Aorta (tissue), 5 donors: Measurements from ENCODE around the gene PAPPA. TPM values are rescaled to one million over a fixed set of nuclear protein-coding genes. Genes with fewer than 3 reads are reported as not detected.

ENCODE experiments used
- ATAC-seq: fragments of 200-7000 bp; cut with Tn5 transposase; one replicate; pipeline ENCODE4 v1.9.1; 2022; ENCODE audit warnings: moderate library complexity; ENCODE audit not compliant: low FRiP score
- DNase-seq, 2 donors: peaks; one replicate each; pipeline ENCODE4 v3.0.0-alpha.2; 2020
- H3K27ac ChIP-seq, 2 donors: one replicate each; pipeline ENCODE4 v1.5.1; 2013; ENCODE audit warnings: low read length in 2 of 2, mild to moderate bottlenecking in 2 of 2, moderate library complexity in 2 of 2, control low read depth in 1 of 2, inconsistent platforms in 1 of 2, low read depth in 1 of 2
- H3K27me3 ChIP-seq, 2 donors: one replicate each; pipeline ENCODE4 v1.6.1; 2013; ENCODE audit warnings: control low read depth in 1 of 2, low read length in 1 of 2, mild to moderate bottlenecking in 1 of 2, moderate library complexity in 1 of 2; ENCODE audit not compliant: insufficient read depth in 2 of 2, control insufficient read depth in 1 of 2
- H3K36me3 ChIP-seq, 2 donors: one replicate each; pipeline ENCODE4 v1.6.1; 2013; ENCODE audit warnings: control low read depth in 1 of 2, low read length in 1 of 2, mild to moderate bottlenecking in 1 of 2; ENCODE audit not compliant: insufficient read depth in 2 of 2, control insufficient read depth in 1 of 2
- H3K4me1 ChIP-seq, 2 donors: one replicate each; pipeline ENCODE4 v1.6.1; 2013; ENCODE audit warnings: low read length in 2 of 2, control low read depth in 1 of 2, mild to moderate bottlenecking in 1 of 2, moderate library complexity in 1 of 2; ENCODE audit not compliant: insufficient read depth in 2 of 2, control insufficient read depth in 1 of 2
- H3K4me3 ChIP-seq, 2 donors: one replicate each; pipeline ENCODE4 v1.5.1; 2013; ENCODE audit warnings: low read length in 2 of 2, control low read depth in 1 of 2, mild to moderate bottlenecking in 1 of 2
- H3K9me3 ChIP-seq: one replicate; pipeline ENCODE4 v1.6.1; 2013; ENCODE audit warnings: mild to moderate bottlenecking, low read length; ENCODE audit not compliant: control insufficient read depth
- WGBS, 2 donors: extraction: QIAGEN DNeasy Blood & Tissue Kit; methylation state at CpG; one replicate each; pipeline ENCODE4 v1.1.7; 2013; 5-methylcytosine and 5-hydroxymethylcytosine counted together
- intact Hi-C, 2 donors: fragments of 100-400 bp; cut with DNase I; formaldehyde crosslinking; loops; one replicate each; pipeline versions ENCODE4 v1.14.2 to v1.15.0; 2022
- polyA plus RNA-seq, 2 donors: library from polyadenylated mRNA; stranded (reverse); fragments of 200-250 nt; gene quantifications; one replicate each; pipeline ENCODE4 v1.2.3, GENCODE V29; 2013
- total RNA-seq, 2 donors: library from RNA; stranded (reverse); fragmentation: NEBNext Ultra II Directional; extraction: Animal tissue kit (Norgen Biotek cat#: 25700); gene quantifications; one replicate each; pipeline ENCODE4 v1.2.1, GENCODE V29; 2021
- donor health status: healthy with polysubstance abuse.
- donor health status: Bipolar disorder and iron deficiency.
- donor health status: DM: no; HTN: no; CAD: no.
- donor health status: DM: no; HTN: no; CAD: no.
- donor health status: DM: yes; HTN: yes; CAD: no.

PAPPA gene
- total and polyA plus RNA-seq, 4 donors = 0.50 to 16.6 (median 7.3) TPM

GRCh38 chr9:116156621-116157314 is 3.2 kb downstream of the PAPPA start:
- Histone ChIP-seq H3K36me3 (no peaks in the 10 kb centered on the region), H3K27ac (peak overlapping the region; percentile 28 to 78), H3K27me3 (no peaks in the 10 kb centered on the region), H3K9me3 (no peaks in the 10 kb centered on the region), H3K4me3 (peak overlapping the region; percentile 0 to 25), H3K4me1 (no peaks in the 10 kb centered on the region)
- peak; percentile 71 for ATAC-seq
- DNase-seq = peak; percentile 74 to 84
- intact Hi-C loops = loop anchor here (5.0 to 10.0 kb wide), 3 partner anchors 462 to 564 kb away; no protein-coding TSS in a partner anchor
- WGBS, 2 donors = 0 to 1% methylated on average over 24 of the region's 24 CpGs

- H3K4me3 ChIP-seq = no peak overlapping the region
Observed at GRCh38 chr9:116157436-116158138, 4.0 kb downstream of the PAPPA start.

GRCh38 chr9:116160676-116161571 is 7.3 kb downstream of the PAPPA start:
- H3K27ac ChIP-seq = no peak overlapping the region
- intact Hi-C loops = no loop called here
- H3K36me3 ChIP-seq = no peaks in the 10 kb centered on the region
- 80 to 85% methylated on average over 9 of the region's 9 CpGs for WGBS, 2 donors
- H3K9me3 ChIP-seq = no peaks in the 10 kb centered on the region
- H3K4me1 ChIP-seq = no peaks in the 10 kb centered on the region
- ATAC-seq (no peak), DNase-seq (no peak)
- H3K27me3 ChIP-seq = no peaks in the 10 kb centered on the region
- no peak overlapping the region for H3K4me3 ChIP-seq

More at GRCh38 chr9:116157436-116158138, 4.0 kb downstream of the PAPPA start:
- Histone ChIP-seq H3K9me3 (no peaks in the 10 kb centered on the region), H3K4me1 (no peaks in the 10 kb centered on the region), H3K27ac (peak overlapping the region in 1 of 2 donors; percentile 33), H3K36me3 (no peaks in the 10 kb centered on the region), H3K27me3 (no peaks in the 10 kb centered on the region)
- ATAC-seq (peak; percentile 31), DNase-seq (no peak)
- intact Hi-C loops = loop anchor here (5.0 to 10.0 kb wide), 3 partner anchors 463 to 565 kb away; no protein-coding TSS in a partner anchor
- WGBS, 2 donors = 28 to 33% methylated on average over 6 of the region's 6 CpGs

- Histone ChIP-seq H3K4me1 (no peaks in the 10 kb centered on the region), H3K4me3 (no peak overlapping the region), H3K36me3 (no peaks in the 10 kb centered on the region), H3K27me3 (no peaks in the 10 kb centered on the region), H3K9me3 (no peaks in the 10 kb centered on the region), H3K27ac (no peak overlapping the region)
- WGBS, 2 donors = 61 to 67% methylated on average over 5 of the region's 5 CpGs
- ATAC-seq (no peak), DNase-seq (no peak)
- intact Hi-C loops = no loop called here
Observed at GRCh38 chr9:116162241-116162781, 8.7 kb downstream of the PAPPA start.

- Histone ChIP-seq H3K4me1 (no peaks in the 10 kb centered on the region), H3K36me3 (no peaks in the 10 kb centered on the region), H3K27me3 (no peaks in the 10 kb centered on the region), H3K9me3 (no peaks in the 10 kb centered on the region), H3K27ac (no peak overlapping the region), H3K4me3 (no peak overlapping the region)
- 89 to 93% methylated on average over 2 of the region's 2 CpGs for WGBS, 2 donors
- no peak for ATAC-seq
- intact Hi-C loops = no loop called here
- no peak for DNase-seq
Observed at GRCh38 chr9:116163293-116164055, 9.9 kb downstream of the PAPPA start.

GRCh38 chr9:116165912-116166311 is 12.3 kb downstream of the PAPPA start:
- Histone ChIP-seq H3K27me3 (no peaks in the 10 kb centered on the region), H3K9me3 (no peaks in the 10 kb centered on the region), H3K4me3 (no peak overlapping the region), H3K36me3 (no peaks in the 10 kb centered on the region), H3K27ac (no peak overlapping the region), H3K4me1 (no peaks in the 10 kb centered on the region)
- intact Hi-C loops = no loop called here
- no peak for ATAC-seq
- 89 to 94% methylated on average over 2 of the region's 2 CpGs for WGBS, 2 donors
- no peak for DNase-seq

- Histone ChIP-seq H3K9me3 (no peaks in the 10 kb centered on the region), H3K27me3 (no peaks in the 10 kb centered on the region), H3K36me3 (no peaks in the 10 kb centered on the region), H3K27ac (no peak overlapping the region), H3K4me3 (no peak overlapping the region), H3K4me1 (no peaks in the 10 kb centered on the region)
- 97 to 100% methylated on average over 1 of the region's 1 CpG for WGBS, 2 donors
- ATAC-seq (no peak), DNase-seq (no peak)
- intact Hi-C loops = no loop called here
Observed at GRCh38 chr9:116166713-116167112, 13.1 kb downstream of the PAPPA start.

GRCh38 chr9:116168231-116168630 is 14.6 kb downstream of the PAPPA start:
- Histone ChIP-seq H3K4me3 (no peak overlapping the region), H3K4me1 (no peaks in the 10 kb centered on the region), H3K27me3 (no peaks in the 10 kb centered on the region), H3K36me3 (no peaks in the 10 kb centered on the region), H3K9me3 (no peaks in the 10 kb centered on the region), H3K27ac (no peak overlapping the region)
- DNase-seq (no peak), ATAC-seq (no peak)
- intact Hi-C loops = no loop called here
